Osteoblast (primary cell): Measurements from ENCODE around the gene SMIM20. TPM values are rescaled to one million over a fixed set of nuclear protein-coding genes. Genes with fewer than 3 reads are reported as not detected.

Source experiments
- DNase-seq: peaks from one replicate; pipeline ENCODE4 v3.0.0; 2011; ENCODE audit warnings: low spot score, mixed read lengths; ENCODE audit not compliant: insufficient read length; ENCODE audit errors: missing footprints
- H2AFZ ChIP-seq: 2 replicates; pipeline ENCODE4 v1.6.0; 2011; ENCODE audit warnings: mild to moderate bottlenecking, low read length
- H3K27ac ChIP-seq: 2 replicates; pipeline ENCODE4 v1.5.1; 2011; ENCODE audit warnings: mild to moderate bottlenecking, low read depth, low read length, moderate library complexity
- H3K27me3 ChIP-seq: 2 replicates; pipeline ENCODE4 v1.6.0; 2012; ENCODE audit warnings: mild to moderate bottlenecking, control low read depth, inconsistent platforms, low read length, moderate library complexity; ENCODE audit not compliant: insufficient read depth
- H3K36me3 ChIP-seq: 2 replicates; pipeline ENCODE4 v1.5.1; 2011; ENCODE audit warnings: mild to moderate bottlenecking, low read length, control low read depth, moderate library complexity; ENCODE audit not compliant: insufficient read depth
- H3K4me1 ChIP-seq: 2 replicates; pipeline ENCODE4 v1.5.1; 2011; ENCODE audit warnings: mild to moderate bottlenecking, low read length, control low read depth, moderate library complexity; ENCODE audit not compliant: insufficient read depth
- H3K4me2 ChIP-seq: 2 replicates; pipeline ENCODE4 v1.6.0; 2011; ENCODE audit warnings: mild to moderate bottlenecking, low read length; ENCODE audit not compliant: insufficient read depth
- H3K4me3 ChIP-seq: fragments of 200-600 bp; sonication (generic); 3 replicates; pipeline ENCODE4 v1.5.1; 2012; ENCODE audit warnings: mild to moderate bottlenecking, low read length, inconsistent platforms; ENCODE audit not compliant: insufficient read depth
- H3K79me2 ChIP-seq: 2 replicates; pipeline ENCODE4 v1.6.0; 2012; ENCODE audit warnings: mild to moderate bottlenecking, low read length, control low read depth, inconsistent platforms; ENCODE audit not compliant: insufficient read depth
- H3K9me3 ChIP-seq: 2 replicates; pipeline ENCODE4 v1.5.1; 2011; ENCODE audit warnings: low read depth, low read length, control low read depth
- H4K20me1 ChIP-seq: 2 replicates; pipeline ENCODE4 v1.6.0; 2012; ENCODE audit warnings: mild to moderate bottlenecking, low read length, control low read depth; ENCODE audit not compliant: insufficient read depth
- total RNA-seq: library from RNA; depleted of rRNA; stranded (reverse); fragments of >200 nt; gene quantifications from 2 replicates; pipeline ENCODE4 v1.2.3, GENCODE V29; 2012
- TF ChIP-seq, protein P1 (sequence below): IDR thresholded peaks from 2 replicates; pipeline ENCODE4 v1.5.1; 2011; ENCODE audit warnings: mild to moderate bottlenecking, low read depth, low read length, moderate library complexity; ENCODE audit errors: extremely low read depth

The SMIM20 gene
- total RNA-seq, 1 donor: 34.7 TPM

DNA sequence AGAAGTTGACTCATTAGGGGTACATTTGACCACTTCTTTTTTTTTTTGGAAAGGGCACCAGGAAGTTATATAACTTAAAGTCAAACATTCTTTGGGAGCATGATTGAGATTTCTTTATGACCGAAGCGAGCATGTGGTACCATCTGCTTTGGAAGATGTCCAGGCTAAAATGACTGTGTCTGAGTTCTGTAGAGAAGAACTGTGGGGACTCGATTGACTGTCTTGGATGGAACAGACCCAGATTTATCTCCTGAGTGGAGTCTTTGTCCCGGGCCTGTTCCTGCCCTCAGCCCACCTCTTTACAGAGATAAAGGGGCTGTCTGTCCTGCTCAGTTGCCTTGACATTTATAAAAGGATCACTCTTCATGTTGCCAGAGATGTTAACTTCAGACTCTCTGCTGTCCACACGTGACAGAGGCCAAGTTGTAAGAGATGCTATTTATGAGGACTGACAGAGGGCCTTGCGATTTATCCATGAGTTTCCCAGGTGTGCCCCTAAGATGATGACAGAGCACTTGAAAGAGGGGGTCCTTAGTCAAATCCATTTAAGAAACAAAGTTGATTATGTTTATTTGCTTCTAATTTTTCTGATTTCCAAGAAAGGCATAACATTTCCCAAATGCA, 16.8 kb downstream of the SMIM20 start:
- H3K36me3 ChIP-seq: no peaks in the 10 kb centered on the region
- no peak overlapping the region for H3K4me2 ChIP-seq
- TF ChIP-seq, protein P1, sequence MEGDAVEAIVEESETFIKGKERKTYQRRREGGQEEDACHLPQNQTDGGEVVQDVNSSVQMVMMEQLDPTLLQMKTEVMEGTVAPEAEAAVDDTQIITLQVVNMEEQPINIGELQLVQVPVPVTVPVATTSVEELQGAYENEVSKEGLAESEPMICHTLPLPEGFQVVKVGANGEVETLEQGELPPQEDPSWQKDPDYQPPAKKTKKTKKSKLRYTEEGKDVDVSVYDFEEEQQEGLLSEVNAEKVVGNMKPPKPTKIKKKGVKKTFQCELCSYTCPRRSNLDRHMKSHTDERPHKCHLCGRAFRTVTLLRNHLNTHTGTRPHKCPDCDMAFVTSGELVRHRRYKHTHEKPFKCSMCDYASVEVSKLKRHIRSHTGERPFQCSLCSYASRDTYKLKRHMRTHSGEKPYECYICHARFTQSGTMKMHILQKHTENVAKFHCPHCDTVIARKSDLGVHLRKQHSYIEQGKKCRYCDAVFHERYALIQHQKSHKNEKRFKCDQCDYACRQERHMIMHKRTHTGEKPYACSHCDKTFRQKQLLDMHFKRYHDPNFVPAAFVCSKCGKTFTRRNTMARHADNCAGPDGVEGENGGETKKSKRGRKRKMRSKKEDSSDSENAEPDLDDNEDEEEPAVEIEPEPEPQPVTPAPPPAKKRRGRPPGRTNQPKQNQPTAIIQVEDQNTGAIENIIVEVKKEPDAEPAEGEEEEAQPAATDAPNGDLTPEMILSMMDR: no peak
- H3K4me1 ChIP-seq: peaks cover 16% of the 10 kb centered on the region
- H3K27ac ChIP-seq: no peak overlapping the region
- DNase-seq: no peak
- no peaks in the 10 kb centered on the region for H3K27me3 ChIP-seq
- H3K79me2 ChIP-seq: peaks cover 5% of the 10 kb centered on the region
- H2AFZ ChIP-seq: no peak overlapping the region
- H4K20me1 ChIP-seq: no peaks in the 10 kb centered on the region
- H3K9me3 ChIP-seq: no peaks in the 10 kb centered on the region
- no peak overlapping the region for H3K4me3 ChIP-seq

GRCh38 chr4:25936696-25937095, 22.7 kb downstream of the SMIM20 start:
- H3K4me3 ChIP-seq: no peak overlapping the region
- H3K9me3 ChIP-seq: no peaks in the 10 kb centered on the region
- no peaks in the 10 kb centered on the region for H3K36me3 ChIP-seq
- peaks cover 24% of the 10 kb centered on the region for H3K4me1 ChIP-seq
- H3K27ac ChIP-seq: no peak overlapping the region
- H4K20me1 ChIP-seq: no peaks in the 10 kb centered on the region
- no peak overlapping the region for H3K4me2 ChIP-seq
- TF ChIP-seq, protein P1: no peak
- H2AFZ ChIP-seq: no peak overlapping the region
- no peaks in the 10 kb centered on the region for H3K79me2 ChIP-seq
- no peaks in the 10 kb centered on the region for H3K27me3 ChIP-seq
- DNase-seq: no peak

DNA sequence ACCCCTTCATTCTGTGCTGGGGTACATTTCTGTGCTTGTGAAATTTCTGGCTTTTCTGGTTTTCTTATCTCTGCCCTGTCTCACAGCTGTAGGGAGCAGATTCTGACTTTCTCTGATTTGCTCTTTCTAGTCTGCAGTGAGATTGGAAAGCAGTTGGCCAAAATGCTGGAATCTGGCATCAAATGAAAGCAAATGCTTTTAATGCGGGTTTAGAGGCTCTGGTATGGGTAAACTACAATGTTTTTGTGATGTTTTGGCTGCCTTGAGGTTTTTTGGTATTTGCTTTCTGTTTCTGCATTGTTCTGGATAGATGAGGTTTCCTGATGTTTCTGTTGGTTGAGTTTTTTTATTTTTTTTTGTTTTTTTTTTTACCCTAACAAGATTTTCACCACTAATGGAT, 23.8 kb downstream of the SMIM20 start:
- Histone ChIP-seq H2AFZ (no peak overlapping the region), H3K4me3 (peak overlapping the region; percentile 62), H4K20me1 (no peaks in the 10 kb centered on the region), H3K27ac (peak overlapping the region; percentile 80), H3K4me1 (peaks cover 24% of the 10 kb centered on the region), H3K79me2 (no peaks in the 10 kb centered on the region), H3K36me3 (no peaks in the 10 kb centered on the region), H3K4me2 (peak overlapping the region; percentile 83), H3K9me3 (no peaks in the 10 kb centered on the region), H3K27me3 (no peaks in the 10 kb centered on the region)
- TF ChIP-seq, protein P1: no peak
- no peak for DNase-seq

GRCh38 chr4:25938366-25938765, 24.3 kb downstream of the SMIM20 start:
- no peaks in the 10 kb centered on the region for H3K27me3 ChIP-seq
- H2AFZ ChIP-seq: peak overlapping the region; percentile 81
- no peaks in the 10 kb centered on the region for H3K9me3 ChIP-seq
- peak overlapping the region; percentile 62 for H3K4me3 ChIP-seq
- H3K4me2 ChIP-seq: peak overlapping the region; percentile 83
- no peaks in the 10 kb centered on the region for H4K20me1 ChIP-seq
- TF ChIP-seq, protein P1: no peak
- H3K36me3 ChIP-seq: no peaks in the 10 kb centered on the region
- no peaks in the 10 kb centered on the region for H3K79me2 ChIP-seq
- peaks cover 24% of the 10 kb centered on the region for H3K4me1 ChIP-seq
- peak overlapping the region; percentile 80 for H3K27ac ChIP-seq
- DNase-seq: no peak
